ENCODE results near the gene NCK2.

Gene NCK2

GRCh38 chr2:105772362-105772761 lies 27.6 kb downstream of the NCK2 start:
- H3K27me3 ChIP-seq (ENCODE audit: control insufficient read depth in 3 of 3, insufficient read depth in 3 of 3, low read depth in 1 of 3, low read length in 3 of 3) = peaks cover 0 to 1% (median 0%) of the 10 kb centered on the region in 3 experiments
- H3K14ac ChIP-seq (ENCODE audit: low read length) = no peak overlapping the region
- no peak overlapping the region for H3K4ac ChIP-seq (ENCODE audit: low read length)
- peaks cover 2% of the 10 kb centered on the region for H3K79me1 ChIP-seq (ENCODE audit: low read depth, low read length)
- H3K9ac ChIP-seq (ENCODE audit: low read depth, low read length, poor library complexity) = no peak overlapping the region
- H2BK120ac ChIP-seq (ENCODE audit: low read depth, low read length) = no peak overlapping the region
- DNase-seq (ENCODE audit: low spot score) = no peak
- no peak overlapping the region for H2BK15ac ChIP-seq (ENCODE audit: low read length)
- no peak overlapping the region for H4K91ac ChIP-seq (ENCODE audit: low read depth, low read length, poor library complexity)
- no CpG with 5 or more reads among the region's 5 CpGs for WGBS, 2 donors (ENCODE audit: extremely low coverage in 2 of 2, insufficient read length in 2 of 2, insufficient replicate concordance in 1 of 2)
- no peak overlapping the region for H3K4me3 ChIP-seq (ENCODE audit: low read length in 2 of 2)
- H2AFZ ChIP-seq (ENCODE audit: low read length) = no peak overlapping the region
- no peak overlapping the region for H2AK5ac ChIP-seq (ENCODE audit: low read depth, low read length)
- H2BK5ac ChIP-seq (ENCODE audit: low read length) = no peak overlapping the region
- no peak overlapping the region for H2BK12ac ChIP-seq (ENCODE audit: low read length)
- no peak overlapping the region for H3K18ac ChIP-seq (ENCODE audit: low read length)
- H3K36me3 ChIP-seq (replicated peaks in 1 of 2; ENCODE audit: control insufficient read depth in 2 of 2, insufficient read depth in 2 of 2, low read length in 2 of 2) = peaks cover 0 to 29% of the 10 kb centered on the region in 2 donors
- H4K8ac ChIP-seq (ENCODE audit: low read depth, low read length) = no peak overlapping the region
- peaks cover 11 to 12% of the 10 kb centered on the region in 2 donors for H3K4me1 ChIP-seq (ENCODE audit: control insufficient read depth in 2 of 2, insufficient read depth in 1 of 2, low read depth in 1 of 2, low read length in 2 of 2)
- H3K9me3 ChIP-seq (replicated peaks in 1 of 2; ENCODE audit: control insufficient read depth in 2 of 2, insufficient read depth in 1 of 2, low read depth in 1 of 2, low read length in 2 of 2) = peaks cover 0 to 4% of the 10 kb centered on the region in 2 donors
- no peak overlapping the region for H3K4me2 ChIP-seq (ENCODE audit: insufficient read depth, low read length, poor library complexity, severe bottlenecking)
- H3K23ac ChIP-seq (ENCODE audit: low read depth, low read length, poor library complexity) = no peak overlapping the region
- H3K27ac ChIP-seq (replicated peaks; ENCODE audit: low read length) = no peak overlapping the region

GRCh38 chr2:105773568-105773967 lies 28.9 kb downstream of the NCK2 start:
- no peaks in the 10 kb centered on the region for H3K9me3 ChIP-seq (replicated peaks in 1 of 2; ENCODE audit: control insufficient read depth in 2 of 2, insufficient read depth in 1 of 2, low read depth in 1 of 2, low read length in 2 of 2)
- H3K4ac ChIP-seq (ENCODE audit: low read length) = no peak overlapping the region
- peaks cover 11 to 12% of the 10 kb centered on the region in 2 donors for H3K4me1 ChIP-seq (ENCODE audit: control insufficient read depth in 2 of 2, insufficient read depth in 1 of 2, low read depth in 1 of 2, low read length in 2 of 2)
- DNase-seq (ENCODE audit: low spot score) = no peak
- no peak overlapping the region for H4K8ac ChIP-seq (ENCODE audit: low read depth, low read length)
- H3K14ac ChIP-seq (ENCODE audit: low read length) = no peak overlapping the region
- no peak overlapping the region for H2BK12ac ChIP-seq (ENCODE audit: low read length)
- no peak overlapping the region for H3K9ac ChIP-seq (ENCODE audit: low read depth, low read length, poor library complexity)
- H2BK15ac ChIP-seq (ENCODE audit: low read length) = no peak overlapping the region
- WGBS, 2 donors (ENCODE audit: extremely low coverage in 2 of 2, insufficient read length in 2 of 2, insufficient replicate concordance in 1 of 2) = no CpG with 5 or more reads among the region's 2 CpGs
- no peak overlapping the region for H2AFZ ChIP-seq (ENCODE audit: low read length)
- H3K27ac ChIP-seq (replicated peaks; ENCODE audit: low read length) = no peak overlapping the region
- no peak overlapping the region for H2AK5ac ChIP-seq (ENCODE audit: low read depth, low read length)
- H3K18ac ChIP-seq (ENCODE audit: low read length) = no peak overlapping the region
- H3K27me3 ChIP-seq (ENCODE audit: control insufficient read depth in 3 of 3, insufficient read depth in 3 of 3, low read depth in 1 of 3, low read length in 3 of 3) = peaks cover 0 to 1% (median 0%) of the 10 kb centered on the region in 3 experiments
- no peak overlapping the region for H2BK5ac ChIP-seq (ENCODE audit: low read length)
- no peak overlapping the region for H2BK120ac ChIP-seq (ENCODE audit: low read depth, low read length)
- H3K23ac ChIP-seq (ENCODE audit: low read depth, low read length, poor library complexity) = no peak overlapping the region
- no peak overlapping the region for H3K4me3 ChIP-seq (ENCODE audit: low read length in 2 of 2)
- peaks cover 7% of the 10 kb centered on the region for H3K79me1 ChIP-seq (ENCODE audit: low read depth, low read length)
- H4K91ac ChIP-seq (ENCODE audit: low read depth, low read length, poor library complexity) = no peak overlapping the region
- H3K36me3 ChIP-seq (replicated peaks in 1 of 2; ENCODE audit: control insufficient read depth in 2 of 2, insufficient read depth in 2 of 2, low read length in 2 of 2) = peaks cover 0 to 36% of the 10 kb centered on the region in 2 donors
- no peak overlapping the region for H3K4me2 ChIP-seq (ENCODE audit: insufficient read depth, low read length, poor library complexity, severe bottlenecking)

- peaks cover 11 to 17% of the 10 kb centered on the region in 2 donors for H3K4me1 ChIP-seq (ENCODE audit: control insufficient read depth in 2 of 2, insufficient read depth in 1 of 2, low read depth in 1 of 2, low read length in 2 of 2)
- no peak overlapping the region for H4K91ac ChIP-seq (ENCODE audit: low read depth, low read length, poor library complexity)
- H4K8ac ChIP-seq (ENCODE audit: low read depth, low read length) = no peak overlapping the region
- no peak overlapping the region for H2AFZ ChIP-seq (ENCODE audit: low read length)
- H3K9ac ChIP-seq (ENCODE audit: low read depth, low read length, poor library complexity) = no peak overlapping the region
- peaks cover 7% of the 10 kb centered on the region for H3K79me1 ChIP-seq (ENCODE audit: low read depth, low read length)
- H3K27ac ChIP-seq (replicated peaks; ENCODE audit: low read length) = no peak overlapping the region
- H3K18ac ChIP-seq (ENCODE audit: low read length) = no peak overlapping the region
- no peak overlapping the region for H2BK120ac ChIP-seq (ENCODE audit: low read depth, low read length)
- H3K27me3 ChIP-seq (ENCODE audit: control insufficient read depth in 3 of 3, insufficient read depth in 3 of 3, low read depth in 1 of 3, low read length in 3 of 3) = peaks cover 0 to 1% (median 0%) of the 10 kb centered on the region in 3 experiments
- H3K23ac ChIP-seq (ENCODE audit: low read depth, low read length, poor library complexity) = no peak overlapping the region
- H3K4ac ChIP-seq (ENCODE audit: low read length) = no peak overlapping the region
- H3K9me3 ChIP-seq (replicated peaks in 1 of 2; ENCODE audit: control insufficient read depth in 2 of 2, insufficient read depth in 1 of 2, low read depth in 1 of 2, low read length in 2 of 2) = no peaks in the 10 kb centered on the region
- no peak for DNase-seq (ENCODE audit: low spot score)
- no peak overlapping the region for H2BK5ac ChIP-seq (ENCODE audit: low read length)
- H2BK15ac ChIP-seq (ENCODE audit: low read length) = no peak overlapping the region
- H2AK5ac ChIP-seq (ENCODE audit: low read depth, low read length) = no peak overlapping the region
- H3K4me3 ChIP-seq (ENCODE audit: low read length in 2 of 2) = no peak overlapping the region
- no peak overlapping the region for H2BK12ac ChIP-seq (ENCODE audit: low read length)
- peaks cover 0 to 36% of the 10 kb centered on the region in 2 donors for H3K36me3 ChIP-seq (replicated peaks in 1 of 2; ENCODE audit: control insufficient read depth in 2 of 2, insufficient read depth in 2 of 2, low read length in 2 of 2)
- H3K4me2 ChIP-seq (ENCODE audit: insufficient read depth, low read length, poor library complexity, severe bottlenecking) = no peak overlapping the region
- 100% methylated on average over 1 of the region's 4 CpGs; no CpG with 5 or more reads in 1 of the 2 donors for WGBS, 2 donors (ENCODE audit: extremely low coverage in 2 of 2, insufficient read length in 2 of 2, insufficient replicate concordance in 1 of 2)
- H3K14ac ChIP-seq (ENCODE audit: low read length) = no peak overlapping the region
Observed at GRCh38 chr2:105774781-105775337, 30.1 kb downstream of the NCK2 start.

GRCh38 chr2:105775809-105776559 lies 31.3 kb downstream of the NCK2 start:
- no peak overlapping the region for H3K4me2 ChIP-seq (ENCODE audit: insufficient read depth, low read length, poor library complexity, severe bottlenecking)
- no CpG with 5 or more reads among the region's 11 CpGs for WGBS, 2 donors (ENCODE audit: extremely low coverage in 2 of 2, insufficient read length in 2 of 2, insufficient replicate concordance in 1 of 2)
- H3K27me3 ChIP-seq (ENCODE audit: control insufficient read depth in 3 of 3, insufficient read depth in 3 of 3, low read depth in 1 of 3, low read length in 3 of 3) = peaks cover 0 to 1% (median 0%) of the 10 kb centered on the region in 3 experiments
- H3K9ac ChIP-seq (ENCODE audit: low read depth, low read length, poor library complexity) = no peak overlapping the region
- no peak overlapping the region for H2BK15ac ChIP-seq (ENCODE audit: low read length)
- H3K18ac ChIP-seq (ENCODE audit: low read length) = no peak overlapping the region
- no peak overlapping the region for H2BK5ac ChIP-seq (ENCODE audit: low read length)
- H2AK5ac ChIP-seq (ENCODE audit: low read depth, low read length) = no peak overlapping the region
- H3K27ac ChIP-seq (replicated peaks; ENCODE audit: low read length) = no peak overlapping the region
- H3K9me3 ChIP-seq (replicated peaks in 1 of 2; ENCODE audit: control insufficient read depth in 2 of 2, insufficient read depth in 1 of 2, low read depth in 1 of 2, low read length in 2 of 2) = no peaks in the 10 kb centered on the region
- H4K91ac ChIP-seq (ENCODE audit: low read depth, low read length, poor library complexity) = no peak overlapping the region
- H4K8ac ChIP-seq (ENCODE audit: low read depth, low read length) = no peak overlapping the region
- H2BK120ac ChIP-seq (ENCODE audit: low read depth, low read length) = no peak overlapping the region
- peaks cover 0 to 36% of the 10 kb centered on the region in 2 donors for H3K36me3 ChIP-seq (replicated peaks in 1 of 2; ENCODE audit: control insufficient read depth in 2 of 2, insufficient read depth in 2 of 2, low read length in 2 of 2)
- H3K79me1 ChIP-seq (ENCODE audit: low read depth, low read length) = peaks cover 7% of the 10 kb centered on the region
- H3K14ac ChIP-seq (ENCODE audit: low read length) = no peak overlapping the region
- DNase-seq (ENCODE audit: low spot score) = no peak
- no peak overlapping the region for H3K4ac ChIP-seq (ENCODE audit: low read length)
- H3K4me1 ChIP-seq (ENCODE audit: control insufficient read depth in 2 of 2, insufficient read depth in 1 of 2, low read depth in 1 of 2, low read length in 2 of 2) = peaks cover 13 to 17% of the 10 kb centered on the region in 2 donors
- H2BK12ac ChIP-seq (ENCODE audit: low read length) = no peak overlapping the region
- no peak overlapping the region for H3K23ac ChIP-seq (ENCODE audit: low read depth, low read length, poor library complexity)
- no peak overlapping the region for H2AFZ ChIP-seq (ENCODE audit: low read length)
- no peak overlapping the region for H3K4me3 ChIP-seq (ENCODE audit: low read length in 2 of 2)
